ENCODE results near the gene SLC66A1. TPM values are rescaled to one million over a fixed set of nuclear protein-coding genes. Genes with fewer than 3 reads are reported as not detected.

The SLC66A1 gene
- total RNA-seq, 3 donors from 2014 or later = 11.3 to 16.2 (median 13.6) TPM

GRCh38 chr1:19367584-19368041, 55.5 kb downstream of the SLC66A1 start:
- intact Hi-C loops (cut with DNase I, micrococcal nuclease) = no loop called here
- Histone ChIP-seq H3K36me3 (ENCODE audit: low read depth) (no peaks in the 10 kb centered on the region), H3K4me1 (ENCODE audit: low read depth) (peaks cover 5% of the 10 kb centered on the region), H3K9me3 (no peaks in the 10 kb centered on the region), H3K4me3 (no peak overlapping the region)
- TF ChIP-seq, protein P1, sequence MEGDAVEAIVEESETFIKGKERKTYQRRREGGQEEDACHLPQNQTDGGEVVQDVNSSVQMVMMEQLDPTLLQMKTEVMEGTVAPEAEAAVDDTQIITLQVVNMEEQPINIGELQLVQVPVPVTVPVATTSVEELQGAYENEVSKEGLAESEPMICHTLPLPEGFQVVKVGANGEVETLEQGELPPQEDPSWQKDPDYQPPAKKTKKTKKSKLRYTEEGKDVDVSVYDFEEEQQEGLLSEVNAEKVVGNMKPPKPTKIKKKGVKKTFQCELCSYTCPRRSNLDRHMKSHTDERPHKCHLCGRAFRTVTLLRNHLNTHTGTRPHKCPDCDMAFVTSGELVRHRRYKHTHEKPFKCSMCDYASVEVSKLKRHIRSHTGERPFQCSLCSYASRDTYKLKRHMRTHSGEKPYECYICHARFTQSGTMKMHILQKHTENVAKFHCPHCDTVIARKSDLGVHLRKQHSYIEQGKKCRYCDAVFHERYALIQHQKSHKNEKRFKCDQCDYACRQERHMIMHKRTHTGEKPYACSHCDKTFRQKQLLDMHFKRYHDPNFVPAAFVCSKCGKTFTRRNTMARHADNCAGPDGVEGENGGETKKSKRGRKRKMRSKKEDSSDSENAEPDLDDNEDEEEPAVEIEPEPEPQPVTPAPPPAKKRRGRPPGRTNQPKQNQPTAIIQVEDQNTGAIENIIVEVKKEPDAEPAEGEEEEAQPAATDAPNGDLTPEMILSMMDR (IDR thresholded peaks at IDR 0.05) = no peak
- ATAC-seq (peak; percentile 60), DNase-seq (no peak)

DNA sequence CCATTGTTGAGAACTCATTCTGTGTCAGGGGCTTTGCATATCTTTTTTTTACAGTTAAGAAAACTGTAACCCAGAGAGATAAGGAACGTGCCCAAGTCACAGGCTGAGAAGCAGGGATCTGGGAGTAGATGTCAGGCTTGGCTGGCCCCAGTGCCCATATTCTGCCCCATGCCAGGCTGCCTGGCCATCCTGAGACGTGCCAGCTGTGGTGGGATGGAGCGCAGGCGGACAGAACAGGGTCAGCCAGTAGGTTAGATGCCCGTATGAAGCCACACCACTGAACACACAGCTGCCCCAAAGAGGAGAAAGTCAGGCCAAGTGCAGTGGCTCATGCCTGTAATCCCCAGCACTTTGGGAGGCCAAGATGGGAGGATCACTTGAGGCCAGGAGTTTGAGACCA, 55.9 kb downstream of the SLC66A1 start:
- no peak for ATAC-seq
- Histone ChIP-seq H3K4me3 (no peak overlapping the region), H3K36me3 (ENCODE audit: low read depth) (no peaks in the 10 kb centered on the region), H3K4me1 (ENCODE audit: low read depth) (peaks cover 5% of the 10 kb centered on the region), H3K9me3 (no peaks in the 10 kb centered on the region)
- intact Hi-C loops (cut with DNase I, micrococcal nuclease) = no loop called here
- TF ChIP-seq, protein P1 (IDR thresholded peaks at IDR 0.05) = no peak
- DNase-seq = no peak

- TF ChIP-seq, protein P1 (IDR thresholded peaks at IDR 0.05) = no peak
These were observed 56.8 kb downstream of the SLC66A1 start for GRCh38 chr1:19368964-19369363.

DNA sequence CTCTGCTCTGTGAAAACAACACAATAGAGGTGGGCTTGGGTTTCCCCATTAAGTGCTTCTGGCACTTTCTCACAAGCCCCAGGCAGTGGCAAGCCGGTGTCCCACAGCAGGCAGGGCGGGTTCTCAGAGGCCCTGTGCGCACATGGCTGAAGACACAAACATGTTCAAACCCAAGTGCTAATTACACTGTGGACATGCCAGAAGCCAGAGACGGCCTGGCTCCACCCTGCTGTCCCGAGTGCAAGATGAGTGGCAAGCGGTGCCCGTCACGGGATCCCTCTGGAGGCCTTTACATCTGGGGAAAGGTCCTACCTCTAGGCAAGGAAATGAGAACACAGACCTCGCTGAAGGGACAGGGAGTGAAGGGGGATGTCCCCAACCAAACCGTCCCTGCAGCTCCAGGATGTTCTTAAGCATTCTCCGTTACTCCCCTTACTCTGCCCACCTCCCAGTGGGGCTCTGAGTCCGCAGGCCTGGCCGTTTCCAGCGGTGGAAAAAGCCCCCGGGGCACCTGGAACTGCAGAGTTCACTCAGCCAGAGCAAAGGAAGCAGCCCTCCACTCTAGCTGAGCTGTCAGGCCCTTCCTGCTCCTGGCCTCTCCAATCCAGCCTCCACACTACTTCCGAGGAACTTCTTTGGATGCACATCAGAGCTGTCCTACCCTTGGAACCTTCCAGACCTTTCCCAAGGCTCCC, 57.4 kb downstream of the SLC66A1 start:
- intact Hi-C loops (cut with DNase I, micrococcal nuclease) = no loop called here
- no peak for ATAC-seq

More at GRCh38 chr1:19368964-19369363, 56.8 kb downstream of the SLC66A1 start:
- no peaks in the 10 kb centered on the region for H3K9me3 ChIP-seq
- intact Hi-C loops (cut with DNase I, micrococcal nuclease) = no loop called here
- no peak for DNase-seq
- no peak overlapping the region for H3K4me3 ChIP-seq
- H3K4me1 ChIP-seq (ENCODE audit: low read depth) = peaks cover 5% of the 10 kb centered on the region
- H3K36me3 ChIP-seq (ENCODE audit: low read depth) = no peaks in the 10 kb centered on the region
- ATAC-seq = no peak

DNA sequence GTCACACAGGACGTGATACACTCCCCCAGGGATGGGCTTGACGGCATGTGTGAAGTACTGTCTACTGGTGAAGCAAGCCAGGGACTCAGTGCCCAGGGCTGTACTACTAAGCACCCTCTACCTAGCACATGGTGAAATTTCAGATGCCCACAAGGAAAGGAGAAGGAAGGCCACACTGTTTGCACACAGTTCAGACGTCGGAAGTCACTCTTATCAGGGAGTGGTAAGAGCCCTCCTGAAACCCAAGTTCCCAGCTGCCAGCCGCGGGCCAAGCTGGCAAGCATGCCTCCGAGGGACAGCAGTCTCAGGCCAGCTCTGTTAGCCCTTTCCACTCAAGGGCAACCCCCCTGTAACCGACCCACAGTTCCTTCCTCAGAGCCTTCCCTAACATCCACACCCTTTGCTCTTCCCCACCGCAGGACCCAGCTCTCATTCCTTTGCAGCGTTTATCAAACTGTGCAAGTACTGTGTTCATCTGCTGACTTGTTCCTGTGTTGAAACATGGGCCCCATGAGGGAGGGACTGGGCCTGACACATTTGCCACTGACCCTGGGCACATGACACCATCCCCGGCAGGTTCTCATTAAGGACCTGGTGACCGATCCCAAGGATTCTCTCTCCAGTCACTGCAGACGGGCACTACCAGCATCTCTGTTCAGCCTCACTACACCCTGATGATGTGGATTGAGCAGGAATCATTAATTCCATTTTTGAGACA, 58.5 kb downstream of the SLC66A1 start:
- DNase-seq (no peak), ATAC-seq (no peak)
- Histone ChIP-seq H3K4me1 (ENCODE audit: low read depth) (peaks cover 5% of the 10 kb centered on the region), H3K9me3 (no peaks in the 10 kb centered on the region), H3K36me3 (ENCODE audit: low read depth) (no peaks in the 10 kb centered on the region), H3K4me3 (no peak overlapping the region)
- intact Hi-C loops (cut with DNase I, micrococcal nuclease) = no loop called here
- TF ChIP-seq, protein P1 (IDR thresholded peaks at IDR 0.05) = no peak

More for the DNA sequence above, 57.4 kb downstream of the SLC66A1 start:
- TF ChIP-seq, protein P1 (IDR thresholded peaks at IDR 0.05) = no peak
- H3K9me3 ChIP-seq = no peaks in the 10 kb centered on the region
- H3K4me1 ChIP-seq (ENCODE audit: low read depth) = peaks cover 5% of the 10 kb centered on the region
- no peak for DNase-seq
- H3K4me3 ChIP-seq = no peak overlapping the region
- no peaks in the 10 kb centered on the region for H3K36me3 ChIP-seq (ENCODE audit: low read depth)

All from mucosa of descending colon (tissue), 3 donors.